ENCODE data around the gene KL. TPM values are rescaled to one million over a fixed set of nuclear protein-coding genes. Genes with fewer than 3 reads are reported as not detected.

KL gene
- total RNA-seq, 1 donor from 2014 or later = 1.0 TPM

DNA sequence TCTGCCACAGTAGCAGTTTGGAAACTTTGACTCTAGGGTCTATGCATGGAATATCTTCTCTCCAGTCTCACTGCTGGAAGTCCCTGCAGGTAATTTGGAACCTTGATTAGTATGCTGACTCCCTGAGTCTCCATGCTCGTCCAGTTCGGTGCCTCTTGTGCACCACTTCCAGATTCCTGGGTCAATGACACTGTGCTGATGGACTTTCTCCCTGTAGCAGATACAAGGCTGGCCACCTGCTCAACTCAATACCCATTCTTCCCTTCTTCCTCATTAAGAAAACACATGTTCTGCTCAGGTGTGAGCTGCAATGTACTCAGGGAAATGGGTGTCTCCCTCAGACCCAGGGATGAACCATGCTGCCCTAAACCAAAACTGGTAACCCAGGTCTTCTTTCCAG is 99.1 kb downstream of the KL start:
- no peak for DNase-seq

Measured in dermis blood vessel endothelial cell (primary cell).